Liver (tissue), 9 donors: ENCODE data around the gene ADAM11. TPM values are rescaled to one million over a fixed set of nuclear protein-coding genes. Genes with fewer than 3 reads are reported as not detected.

Source experiments
- DNase-seq: peaks from one replicate; pipeline ENCODE4 v3.0.0-alpha.2; 2017; ENCODE audit warnings: low spot score
- H3K27ac ChIP-seq, 2 donors: one replicate each; pipeline ENCODE4 v1.7.0; 2013; ENCODE audit warnings: inconsistent platforms in 2 of 2, low read length in 2 of 2, control low read depth in 1 of 2, low read depth in 1 of 2, mild to moderate bottlenecking in 1 of 2
- H3K27me3 ChIP-seq, 4 donors: one replicate each; pipeline versions ENCODE4 v1.6.1 to v1.7.0; 2013; ENCODE audit warnings: low read length in 3 of 4, inconsistent platforms in 1 of 4, mild to moderate bottlenecking in 1 of 4, moderate library complexity in 1 of 4; ENCODE audit not compliant: control insufficient read depth in 4 of 4, insufficient read depth in 4 of 4
- H3K36me3 ChIP-seq, 4 donors: one replicate each; pipeline versions ENCODE4 v1.6.1 to v1.7.0; 2013; ENCODE audit warnings: low read length in 3 of 4, mild to moderate bottlenecking in 3 of 4, low read depth in 1 of 4, moderate library complexity in 1 of 4; ENCODE audit not compliant: control insufficient read depth in 4 of 4, insufficient read depth in 3 of 4
- H3K4me1 ChIP-seq, 4 donors: one replicate each; pipeline versions ENCODE4 v1.6.1 to v1.7.0; 2013; ENCODE audit warnings: low read length in 3 of 4, mild to moderate bottlenecking in 3 of 4, moderate library complexity in 1 of 4; ENCODE audit not compliant: control insufficient read depth in 4 of 4, insufficient read depth in 4 of 4
- H3K4me3 ChIP-seq, 3 donors: one replicate each; pipeline versions ENCODE4 v1.6.1 to v1.7.0; 2013; ENCODE audit warnings: low read length in 3 of 3, control low read depth in 1 of 3, low read depth in 1 of 3, mild to moderate bottlenecking in 1 of 3
- H3K9ac ChIP-seq, 2 donors: one replicate each; pipeline ENCODE4 v1.7.0; 2013; ENCODE audit warnings: low read length in 2 of 2, mild to moderate bottlenecking in 2 of 2, moderate library complexity in 2 of 2, control low read depth in 1 of 2, low read depth in 1 of 2
- H3K9me3 ChIP-seq, 4 donors: one replicate each; pipeline versions ENCODE4 v1.6.1 to v1.7.0; 2013; ENCODE audit warnings: low read length in 3 of 4; ENCODE audit not compliant: control insufficient read depth in 4 of 4
- EGR1 ChIP-seq, 2 donors: IDR thresholded peaks; 2 replicates each; pipeline ENCODE4 v1.6.1; 2016 to 2018; ENCODE audit warnings: antibody characterized with exemption in 2 of 2, low read depth in 2 of 2
- FOXA1 ChIP-seq: IDR thresholded peaks from 2 replicates; pipeline ENCODE4 v1.6.1; 2016; ENCODE audit warnings: antibody characterized with exemption
- FOXA2 ChIP-seq: IDR thresholded peaks from 2 replicates; pipeline ENCODE4 v1.6.1; 2016; ENCODE audit warnings: antibody characterized with exemption
- HNF4A ChIP-seq, 2 donors: conservative IDR thresholded peaks; 2 replicates each; pipeline ENCODE4 v1.6.1; 2016; ENCODE audit warnings: antibody characterized with exemption in 2 of 2, mild to moderate bottlenecking in 2 of 2
- HNF4G ChIP-seq: IDR thresholded peaks from 2 replicates; pipeline ENCODE4 v1.6.1; 2016; ENCODE audit warnings: antibody characterized with exemption
- NR2F2 ChIP-seq: IDR thresholded peaks from 2 replicates; pipeline ENCODE4 v1.6.1; 2016; ENCODE audit warnings: antibody characterized with exemption
- RAD21 ChIP-seq, 2 donors: IDR thresholded peaks; 2 replicates each; pipeline ENCODE4 v1.6.1; 2016; ENCODE audit warnings: antibody characterized with exemption in 2 of 2, mild to moderate bottlenecking in 2 of 2
- RXRA ChIP-seq, 2 donors: IDR thresholded peaks; 2 replicates each; pipeline ENCODE4 v1.6.1; 2017 to 2018; ENCODE audit warnings: antibody characterized with exemption in 2 of 2, mild to moderate bottlenecking in 1 of 2
- SP1 ChIP-seq: IDR thresholded peaks from 2 replicates; pipeline ENCODE4 v1.6.1; 2018; ENCODE audit warnings: antibody characterized with exemption, mild to moderate bottlenecking
- TAF1 ChIP-seq: conservative IDR thresholded peaks from 2 replicates; pipeline ENCODE4 v1.6.1; 2016; ENCODE audit warnings: antibody characterized with exemption, mild to moderate bottlenecking
- YY1 ChIP-seq: IDR thresholded peaks from 2 replicates; pipeline ENCODE4 v1.6.1; 2016; ENCODE audit warnings: antibody characterized with exemption, mild to moderate bottlenecking
- WGBS: extraction: QIAGEN DNeasy Blood & Tissue Kit; methylation state at CpG from one replicate; pipeline ENCODE4 v1.1.7; 2013; 5-methylcytosine and 5-hydroxymethylcytosine counted together
- polyA plus RNA-seq, 2 donors: library from polyadenylated mRNA; stranded (reverse) in 1 of 2; unstranded in 1 of 2; fragments of 200-250 nt in 1 of 2; fragments of >200 nt in 1 of 2; fragmentation: Nextera tagmentation in 1 of 2; extraction: Ambion mirVana in 1 of 2; gene quantifications; one replicate each; pipeline versions ENCODE4 v1.2.1 to v1.2.3, GENCODE V29; 2013 to 2015
- total RNA-seq, 2 donors: library from RNA; depleted of rRNA; stranded (reverse); fragments of >200 nt; gene quantifications; one replicate each; pipeline ENCODE4 v1.2.3, GENCODE V29; 2014
- TF ChIP-seq, protein P1 (sequence below): IDR thresholded peaks from 2 replicates; pipeline ENCODE4 v1.6.1; 2016; ENCODE audit warnings: antibody characterized with exemption, mild to moderate bottlenecking
- TF ChIP-seq, protein P2 (sequence below): fragments of 150-350 bp; IDR thresholded peaks from 2 replicates; pipeline ENCODE4 v1.5.1; 2017; ENCODE audit warnings: improper control_type of control experiment, low read depth, low read length; ENCODE audit not compliant: missing input control
- TF ChIP-seq, protein P3 (sequence below): IDR thresholded peaks from 2 replicates; pipeline ENCODE4 v1.6.1; 2016; ENCODE audit warnings: antibody characterized with exemption
- TF ChIP-seq, protein P4 (sequence below): IDR thresholded peaks from 2 replicates; pipeline ENCODE4 v1.6.1; 2016; ENCODE audit warnings: antibody characterized with exemption
- donor health status: healthy.
- donor health status: healthy.
- donor health status: healthy.
- donor health status: healthy.
- donor health status: healthy.

Gene ADAM11
- total and polyA plus RNA-seq, 4 donors = 0.06 to 1.1 (median 0.08) TPM; not detected in 1

DNA sequence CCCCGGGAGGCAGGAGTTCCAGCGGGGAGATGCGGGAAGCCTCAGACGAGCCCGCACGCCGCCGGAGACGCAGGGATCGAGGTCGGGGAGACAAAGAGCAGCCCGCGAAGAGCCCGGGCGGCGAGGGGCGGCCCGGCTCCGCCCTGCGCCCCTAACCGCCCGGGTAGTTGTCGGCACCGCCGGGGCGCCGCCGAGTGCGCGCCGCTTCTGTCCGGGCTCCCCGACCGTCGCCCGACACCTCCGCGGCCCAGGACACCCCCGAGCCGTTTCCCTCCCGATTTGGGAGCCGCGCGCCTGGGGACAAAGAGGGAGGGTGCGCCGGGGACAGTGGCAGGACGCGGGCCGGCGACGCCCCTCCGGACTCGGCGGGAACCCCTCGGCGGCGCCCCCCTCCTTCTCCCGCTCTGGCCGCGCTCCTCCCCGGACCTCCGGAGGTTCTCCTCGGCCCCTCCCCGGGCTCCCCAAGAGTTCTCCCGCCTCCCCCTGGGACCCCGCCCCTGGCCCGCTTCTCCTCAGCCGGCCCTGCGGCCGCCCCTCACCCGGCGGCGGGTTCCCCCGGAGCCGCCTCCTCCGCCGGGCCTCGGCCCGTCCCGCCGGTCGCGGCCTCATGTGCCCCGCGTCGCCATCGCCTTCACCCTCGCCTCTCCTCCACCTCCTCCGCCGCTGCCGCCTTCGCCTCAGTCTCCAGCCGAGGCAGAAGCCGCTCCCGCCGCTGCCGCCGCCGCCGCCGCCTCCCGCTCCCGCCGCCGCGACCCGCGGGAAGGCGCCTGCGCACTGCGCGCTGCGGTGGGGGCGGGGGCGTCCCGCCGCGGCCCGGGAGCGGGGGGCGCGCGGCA lies 71.0 kb downstream of the ADAM11 start, which contains the start of gene GJC1:
TSS of gene GJC1 (minus strand) at position 765 of the 836 bp plus-strand sequence. CDS start 24,470 bp downstream, outside the sequence.
- H3K4me1 ChIP-seq = peaks cover 10 to 12% (median 11%) of the 10 kb centered on the region in 4 donors
- 3% methylated on average over 123 of the region's 123 CpGs for WGBS
- peak within 1 kb of the TSS in 1 of 2 donors; percentile 12 for H3K27ac ChIP-seq
- no peaks in the 10 kb centered on the region for H3K9me3 ChIP-seq
- peaks cover 0 to 10% (median 1%) of the 10 kb centered on the region in 4 donors for H3K27me3 ChIP-seq
- TF ChIP-seq EGR1 (IDR thresholded peaks at IDR 0.05; ENCODE audit: low read depth in 2 of 2) (no peak), HNF4A (conservative IDR thresholded peaks at IDR 0.05) (no peak), SP1 (no peak)
- H3K4me3 ChIP-seq = peak within 1 kb of the TSS in 2 of 3 donors; percentile 23 to 69
- no peaks in the 10 kb centered on the region for H3K36me3 ChIP-seq
- no peak for DNase-seq
- no peak within 1 kb of the TSS for H3K9ac ChIP-seq

DNA sequence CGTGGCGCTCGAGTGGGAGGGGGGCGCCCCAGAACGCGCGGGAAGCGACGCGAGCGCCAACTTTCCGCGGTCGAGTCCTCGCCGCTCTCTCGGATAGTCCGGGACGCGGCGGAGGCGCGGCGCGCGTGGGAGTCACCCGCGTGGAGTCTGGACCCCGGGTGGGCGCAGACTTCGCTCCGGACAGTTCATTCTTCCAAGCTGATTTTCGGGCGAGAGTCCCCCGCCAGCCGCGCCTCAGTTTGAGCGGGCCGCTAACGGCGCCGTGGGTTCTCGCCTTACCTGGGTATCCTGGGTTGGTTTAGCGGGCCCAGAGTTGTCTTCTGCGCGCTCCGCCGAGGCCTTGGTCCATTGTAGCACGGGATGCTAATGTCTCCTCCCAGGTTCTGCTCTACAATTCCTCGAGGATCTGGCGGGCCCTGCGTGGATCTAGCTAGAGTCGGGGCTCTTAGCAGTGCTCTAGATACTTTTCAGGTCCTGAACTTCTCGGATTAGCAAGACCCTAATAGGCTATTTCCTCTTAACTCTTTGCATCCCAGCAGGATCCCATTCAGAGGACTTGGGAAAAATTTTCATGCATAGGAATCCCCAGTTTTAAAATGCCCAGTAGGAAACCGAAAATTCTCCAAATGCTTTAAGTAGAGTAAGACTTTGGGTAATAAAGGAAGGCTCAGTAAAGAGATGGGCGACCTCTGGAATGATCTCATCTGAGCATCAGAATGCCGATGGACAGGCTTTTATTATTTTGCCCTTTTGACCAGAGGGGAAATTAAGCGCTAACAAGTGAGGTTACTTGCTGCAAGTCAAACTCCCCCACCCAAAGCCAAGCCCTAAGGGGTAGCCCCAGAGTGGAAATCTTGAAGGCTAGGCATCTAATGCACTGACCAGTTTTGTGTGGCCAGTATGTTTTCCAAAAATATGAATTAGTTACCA lies 71.8 kb downstream of the ADAM11 start:
- Histone ChIP-seq H3K9ac (no peak overlapping the region), H3K36me3 (no peaks in the 10 kb centered on the region)
- DNase-seq = no peak

DNA sequence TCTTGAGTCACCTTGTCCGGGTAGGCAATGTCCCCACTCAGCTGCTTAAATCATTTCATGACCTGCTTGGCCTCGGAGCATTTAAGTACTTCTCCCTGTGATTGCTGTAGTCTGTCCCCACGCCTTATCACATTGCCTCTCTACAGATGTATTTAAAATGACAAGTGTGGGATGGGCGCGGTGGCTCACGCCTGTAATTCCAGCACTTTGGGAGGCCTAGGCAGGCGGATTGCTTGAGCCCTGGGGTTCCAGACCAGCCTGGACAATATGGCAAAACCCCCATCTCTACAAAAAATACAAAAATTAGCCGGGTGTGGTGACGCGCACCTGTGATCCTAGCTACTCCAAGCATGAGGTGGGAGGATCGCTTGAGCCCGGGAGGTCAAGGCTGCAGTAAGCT lies 72.6 kb downstream of the ADAM11 start:
- no peaks in the 10 kb centered on the region for H3K36me3 ChIP-seq
- 79% methylated on average over 12 of the region's 12 CpGs for WGBS
- peaks cover 10 to 12% (median 11%) of the 10 kb centered on the region in 4 donors for H3K4me1 ChIP-seq
- no peak overlapping the region for H3K27ac ChIP-seq
- DNase-seq = no peak
- H3K9ac ChIP-seq = no peak overlapping the region
- peaks cover 0 to 10% (median 1%) of the 10 kb centered on the region in 4 donors for H3K27me3 ChIP-seq
- TF ChIP-seq FOXA2 (no peak), EGR1 (IDR thresholded peaks at IDR 0.05; ENCODE audit: low read depth in 2 of 2) (no peak)
- TF ChIP-seq, protein P1, sequence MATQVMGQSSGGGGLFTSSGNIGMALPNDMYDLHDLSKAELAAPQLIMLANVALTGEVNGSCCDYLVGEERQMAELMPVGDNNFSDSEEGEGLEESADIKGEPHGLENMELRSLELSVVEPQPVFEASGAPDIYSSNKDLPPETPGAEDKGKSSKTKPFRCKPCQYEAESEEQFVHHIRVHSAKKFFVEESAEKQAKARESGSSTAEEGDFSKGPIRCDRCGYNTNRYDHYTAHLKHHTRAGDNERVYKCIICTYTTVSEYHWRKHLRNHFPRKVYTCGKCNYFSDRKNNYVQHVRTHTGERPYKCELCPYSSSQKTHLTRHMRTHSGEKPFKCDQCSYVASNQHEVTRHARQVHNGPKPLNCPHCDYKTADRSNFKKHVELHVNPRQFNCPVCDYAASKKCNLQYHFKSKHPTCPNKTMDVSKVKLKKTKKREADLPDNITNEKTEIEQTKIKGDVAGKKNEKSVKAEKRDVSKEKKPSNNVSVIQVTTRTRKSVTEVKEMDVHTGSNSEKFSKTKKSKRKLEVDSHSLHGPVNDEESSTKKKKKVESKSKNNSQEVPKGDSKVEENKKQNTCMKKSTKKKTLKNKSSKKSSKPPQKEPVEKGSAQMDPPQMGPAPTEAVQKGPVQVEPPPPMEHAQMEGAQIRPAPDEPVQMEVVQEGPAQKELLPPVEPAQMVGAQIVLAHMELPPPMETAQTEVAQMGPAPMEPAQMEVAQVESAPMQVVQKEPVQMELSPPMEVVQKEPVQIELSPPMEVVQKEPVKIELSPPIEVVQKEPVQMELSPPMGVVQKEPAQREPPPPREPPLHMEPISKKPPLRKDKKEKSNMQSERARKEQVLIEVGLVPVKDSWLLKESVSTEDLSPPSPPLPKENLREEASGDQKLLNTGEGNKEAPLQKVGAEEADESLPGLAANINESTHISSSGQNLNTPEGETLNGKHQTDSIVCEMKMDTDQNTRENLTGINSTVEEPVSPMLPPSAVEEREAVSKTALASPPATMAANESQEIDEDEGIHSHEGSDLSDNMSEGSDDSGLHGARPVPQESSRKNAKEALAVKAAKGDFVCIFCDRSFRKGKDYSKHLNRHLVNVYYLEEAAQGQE = no peak
- TF ChIP-seq, protein P2, sequence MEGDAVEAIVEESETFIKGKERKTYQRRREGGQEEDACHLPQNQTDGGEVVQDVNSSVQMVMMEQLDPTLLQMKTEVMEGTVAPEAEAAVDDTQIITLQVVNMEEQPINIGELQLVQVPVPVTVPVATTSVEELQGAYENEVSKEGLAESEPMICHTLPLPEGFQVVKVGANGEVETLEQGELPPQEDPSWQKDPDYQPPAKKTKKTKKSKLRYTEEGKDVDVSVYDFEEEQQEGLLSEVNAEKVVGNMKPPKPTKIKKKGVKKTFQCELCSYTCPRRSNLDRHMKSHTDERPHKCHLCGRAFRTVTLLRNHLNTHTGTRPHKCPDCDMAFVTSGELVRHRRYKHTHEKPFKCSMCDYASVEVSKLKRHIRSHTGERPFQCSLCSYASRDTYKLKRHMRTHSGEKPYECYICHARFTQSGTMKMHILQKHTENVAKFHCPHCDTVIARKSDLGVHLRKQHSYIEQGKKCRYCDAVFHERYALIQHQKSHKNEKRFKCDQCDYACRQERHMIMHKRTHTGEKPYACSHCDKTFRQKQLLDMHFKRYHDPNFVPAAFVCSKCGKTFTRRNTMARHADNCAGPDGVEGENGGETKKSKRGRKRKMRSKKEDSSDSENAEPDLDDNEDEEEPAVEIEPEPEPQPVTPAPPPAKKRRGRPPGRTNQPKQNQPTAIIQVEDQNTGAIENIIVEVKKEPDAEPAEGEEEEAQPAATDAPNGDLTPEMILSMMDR = no peak
- no peak overlapping the region for H3K4me3 ChIP-seq
- H3K9me3 ChIP-seq = no peaks in the 10 kb centered on the region

More for the DNA sequence above, 71.8 kb downstream of the ADAM11 start:
- no peak overlapping the region for H3K27ac ChIP-seq
- no peaks in the 10 kb centered on the region for H3K9me3 ChIP-seq
- H3K4me3 ChIP-seq = peak overlapping the region in 2 of 3 donors; percentile 23 to 69
- peaks cover 10 to 12% (median 11%) of the 10 kb centered on the region in 4 donors for H3K4me1 ChIP-seq
- peaks cover 0 to 10% (median 1%) of the 10 kb centered on the region in 4 donors for H3K27me3 ChIP-seq
- WGBS = 4% methylated on average over 58 of the region's 58 CpGs
- TF ChIP-seq, protein P3, sequence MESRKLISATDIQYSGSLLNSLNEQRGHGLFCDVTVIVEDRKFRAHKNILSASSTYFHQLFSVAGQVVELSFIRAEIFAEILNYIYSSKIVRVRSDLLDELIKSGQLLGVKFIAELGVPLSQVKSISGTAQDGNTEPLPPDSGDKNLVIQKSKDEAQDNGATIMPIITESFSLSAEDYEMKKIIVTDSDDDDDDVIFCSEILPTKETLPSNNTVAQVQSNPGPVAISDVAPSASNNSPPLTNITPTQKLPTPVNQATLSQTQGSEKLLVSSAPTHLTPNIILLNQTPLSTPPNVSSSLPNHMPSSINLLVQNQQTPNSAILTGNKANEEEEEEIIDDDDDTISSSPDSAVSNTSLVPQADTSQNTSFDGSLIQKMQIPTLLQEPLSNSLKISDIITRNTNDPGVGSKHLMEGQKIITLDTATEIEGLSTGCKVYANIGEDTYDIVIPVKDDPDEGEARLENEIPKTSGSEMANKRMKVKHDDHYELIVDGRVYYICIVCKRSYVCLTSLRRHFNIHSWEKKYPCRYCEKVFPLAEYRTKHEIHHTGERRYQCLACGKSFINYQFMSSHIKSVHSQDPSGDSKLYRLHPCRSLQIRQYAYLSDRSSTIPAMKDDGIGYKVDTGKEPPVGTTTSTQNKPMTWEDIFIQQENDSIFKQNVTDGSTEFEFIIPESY = no peak
- TF ChIP-seq, protein P4, sequence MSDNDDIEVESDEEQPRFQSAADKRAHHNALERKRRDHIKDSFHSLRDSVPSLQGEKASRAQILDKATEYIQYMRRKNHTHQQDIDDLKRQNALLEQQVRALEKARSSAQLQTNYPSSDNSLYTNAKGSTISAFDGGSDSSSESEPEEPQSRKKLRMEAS = no peak
- no peak for TF ChIP-seq HNF4G
- TF ChIP-seq RAD21 (IDR thresholded peaks at IDR 0.05) = no peak
- TF ChIP-seq NR2F2 = no peak
- no peak for TF ChIP-seq HNF4A (conservative IDR thresholded peaks at IDR 0.05)
- TF ChIP-seq FOXA1 = no peak
- TF ChIP-seq RXRA (IDR thresholded peaks at IDR 0.05) = no peak
- TF ChIP-seq YY1 = no peak
- no peak for TF ChIP-seq TAF1
- TF ChIP-seq FOXA2 = no peak
